ENCODE measurements around the gene TATDN2. TPM values are rescaled to one million over a fixed set of nuclear protein-coding genes. Genes with fewer than 3 reads are reported as not detected.

Gene TATDN2
- total RNA-seq, 1 experiment from 2014 or later: 14.1 TPM

- H3K4me1 ChIP-seq (ENCODE audit: insufficient read depth, low read length): no peaks in the 10 kb centered on the region
- no peak overlapping the region for H3K27ac ChIP-seq (ENCODE audit: low read length)
- POLR2A ChIA-PET (ENCODE audit: unreplicated experiment): no interaction called here
- no peak for ATAC-seq
- H4K20me1 ChIP-seq (ENCODE audit: low read length): peaks cover 2% of the 10 kb centered on the region; the same call in 1 of the 2 replicates
- CTCF ChIA-PET: no interaction called here
- no peak overlapping the region for H3K4me3 ChIP-seq (ENCODE audit: low read length)
- H3K27me3 ChIP-seq (ENCODE audit: low read length): no peaks in the 10 kb centered on the region
- H2AFZ ChIP-seq (ENCODE audit: low read length): no peak overlapping the region
- H3K36me3 ChIP-seq (ENCODE audit: low read depth, low read length): peaks cover 26% of the 10 kb centered on the region
- no peak overlapping the region for H3K4me2 ChIP-seq (ENCODE audit: low read length)
- DNase-seq: no peak
- H3K9me2 ChIP-seq (replicated peaks; ENCODE audit: low read length): no peaks in the 10 kb centered on the region
- H3K9ac ChIP-seq (ENCODE audit: low read length): no peak overlapping the region
- H3K9me3 ChIP-seq (ENCODE audit: low read length): no peaks in the 10 kb centered on the region
- no TSS peak for BruUV-seq (replicated peaks)
- no peaks in the 10 kb centered on the region for H3F3A ChIP-seq (ENCODE audit: low read length, unreplicated experiment)
- peaks cover 19% of the 10 kb centered on the region for H3K79me2 ChIP-seq (ENCODE audit: low read length)
- intact Hi-C loops (cut with micrococcal nuclease): loop anchor here (10.0 kb wide), 1 partner anchor 435 kb away; the partner anchor contains the start of gene RPUSD3
- no peak for TF ChIP-seq EZH2phosphoT487 (IDR thresholded peaks at IDR 0.05; ENCODE audit: borderline replicate concordance, low read length)
- no peak for TF ChIP-seq EZH2 (IDR thresholded peaks at IDR 0.05; ENCODE audit: low read length, unreplicated experiment)
- TF ChIP-seq, protein P1, sequence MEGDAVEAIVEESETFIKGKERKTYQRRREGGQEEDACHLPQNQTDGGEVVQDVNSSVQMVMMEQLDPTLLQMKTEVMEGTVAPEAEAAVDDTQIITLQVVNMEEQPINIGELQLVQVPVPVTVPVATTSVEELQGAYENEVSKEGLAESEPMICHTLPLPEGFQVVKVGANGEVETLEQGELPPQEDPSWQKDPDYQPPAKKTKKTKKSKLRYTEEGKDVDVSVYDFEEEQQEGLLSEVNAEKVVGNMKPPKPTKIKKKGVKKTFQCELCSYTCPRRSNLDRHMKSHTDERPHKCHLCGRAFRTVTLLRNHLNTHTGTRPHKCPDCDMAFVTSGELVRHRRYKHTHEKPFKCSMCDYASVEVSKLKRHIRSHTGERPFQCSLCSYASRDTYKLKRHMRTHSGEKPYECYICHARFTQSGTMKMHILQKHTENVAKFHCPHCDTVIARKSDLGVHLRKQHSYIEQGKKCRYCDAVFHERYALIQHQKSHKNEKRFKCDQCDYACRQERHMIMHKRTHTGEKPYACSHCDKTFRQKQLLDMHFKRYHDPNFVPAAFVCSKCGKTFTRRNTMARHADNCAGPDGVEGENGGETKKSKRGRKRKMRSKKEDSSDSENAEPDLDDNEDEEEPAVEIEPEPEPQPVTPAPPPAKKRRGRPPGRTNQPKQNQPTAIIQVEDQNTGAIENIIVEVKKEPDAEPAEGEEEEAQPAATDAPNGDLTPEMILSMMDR (conservative IDR thresholded peaks at IDR 0.05; ENCODE audit: low read depth, low read length): no peak
Measured at GRCh38 chr3:10279384-10280176, 31.3 kb downstream of the TATDN2 start.

DNA sequence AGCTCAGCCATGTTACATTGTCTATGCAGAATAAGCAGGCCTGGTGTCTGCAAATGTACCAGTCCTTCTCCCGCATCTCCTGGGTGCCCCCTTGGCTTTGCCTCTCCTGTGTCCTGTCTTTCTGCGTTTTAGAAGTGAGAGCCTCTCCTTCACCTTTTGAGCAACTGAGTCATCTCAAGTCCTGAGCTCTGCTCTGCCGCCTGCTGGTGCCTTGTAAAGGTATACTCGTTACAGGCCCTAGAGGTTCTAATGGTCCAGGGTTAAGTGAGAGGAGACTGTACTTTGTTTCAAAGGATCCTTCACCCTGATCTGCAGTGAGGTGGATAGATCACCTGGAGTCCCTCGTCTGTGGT, 31.9 kb downstream of the TATDN2 start:
- TF ChIP-seq, protein P1 (conservative IDR thresholded peaks at IDR 0.05; ENCODE audit: low read depth, low read length): peak; percentile 39; the same call in 1 of the 2 replicates
- TF ChIP-seq EZH2 (IDR thresholded peaks at IDR 0.05; ENCODE audit: low read length, unreplicated experiment): no peak
- no peak overlapping the region for H3K4me2 ChIP-seq (ENCODE audit: low read length)
- intact Hi-C loops (cut with micrococcal nuclease): loop anchor here (10.0 kb wide), 1 partner anchor 435 kb away; the partner anchor contains the start of gene RPUSD3
- no peak overlapping the region for H2AFZ ChIP-seq (ENCODE audit: low read length)
- BruUV-seq (replicated peaks): no TSS peak
- no peaks in the 10 kb centered on the region; the same call in 1 of the 2 replicates for H3K4me1 ChIP-seq (ENCODE audit: insufficient read depth, low read length)
- no peaks in the 10 kb centered on the region for H3K9me2 ChIP-seq (replicated peaks; ENCODE audit: low read length)
- no peaks in the 10 kb centered on the region for H3K27me3 ChIP-seq (ENCODE audit: low read length)
- no peak overlapping the region for H3K27ac ChIP-seq (ENCODE audit: low read length)
- no peaks in the 10 kb centered on the region for H3F3A ChIP-seq (ENCODE audit: low read length, unreplicated experiment)
- CTCF ChIA-PET: no interaction called here
- no peaks in the 10 kb centered on the region; the same call in 1 of the 2 replicates for H4K20me1 ChIP-seq (ENCODE audit: low read length)
- ATAC-seq (no peak), DNase-seq (peak; percentile 13)
- no peaks in the 10 kb centered on the region for H3K9me3 ChIP-seq (ENCODE audit: low read length)
- peaks cover 14% of the 10 kb centered on the region for H3K79me2 ChIP-seq (ENCODE audit: low read length)
- POLR2A ChIA-PET (ENCODE audit: unreplicated experiment): no interaction called here
- no peak overlapping the region for H3K9ac ChIP-seq (ENCODE audit: low read length)
- peaks cover 26% of the 10 kb centered on the region for H3K36me3 ChIP-seq (ENCODE audit: low read depth, low read length)
- H3K4me3 ChIP-seq (ENCODE audit: low read length): no peak overlapping the region

GRCh38 chr3:10280571-10280970, 32.3 kb downstream of the TATDN2 start:
- ChIA-PET POLR2A (ENCODE audit: unreplicated experiment) (no interaction called here), CTCF (no interaction called here)
- Histone ChIP-seq H3K27ac (ENCODE audit: low read length) (no peak overlapping the region), H3K4me2 (ENCODE audit: low read length) (no peak overlapping the region), H3K4me1 (ENCODE audit: insufficient read depth, low read length) (no peaks in the 10 kb centered on the region; the same call in 1 of the 2 replicates), H4K20me1 (ENCODE audit: low read length) (no peaks in the 10 kb centered on the region; the same call in 1 of the 2 replicates), H2AFZ (ENCODE audit: low read length) (no peak overlapping the region), H3K9me2 (replicated peaks; ENCODE audit: low read length) (no peaks in the 10 kb centered on the region), H3K79me2 (ENCODE audit: low read length) (peaks cover 10% of the 10 kb centered on the region), H3K9me3 (ENCODE audit: low read length) (no peaks in the 10 kb centered on the region), H3K36me3 (ENCODE audit: low read depth, low read length) (peaks cover 26% of the 10 kb centered on the region), H3K4me3 (ENCODE audit: low read length) (no peak overlapping the region), H3F3A (ENCODE audit: low read length, unreplicated experiment) (no peaks in the 10 kb centered on the region), H3K27me3 (ENCODE audit: low read length) (no peaks in the 10 kb centered on the region), H3K9ac (ENCODE audit: low read length) (no peak overlapping the region)
- no TSS peak for BruUV-seq (replicated peaks)
- TF ChIP-seq, protein P1 (conservative IDR thresholded peaks at IDR 0.05; ENCODE audit: low read depth, low read length): no peak
- TF ChIP-seq EZH2 (IDR thresholded peaks at IDR 0.05; ENCODE audit: low read length, unreplicated experiment) (no peak), EZH2phosphoT487 (IDR thresholded peaks at IDR 0.05; ENCODE audit: borderline replicate concordance, low read length) (no peak)
- ATAC-seq (no peak), DNase-seq (no peak)
- intact Hi-C loops (cut with micrococcal nuclease): loop anchor here (10.0 kb wide), 1 partner anchor 436 kb away; the partner anchor contains the start of gene RPUSD3

All from PC-3 (cell line).